Esophagus squamous epithelium (tissue), 4 donors: Measurements from ENCODE around the gene ALDOC.

Experiments
- CTCF ChIP-seq, 6 experiments: fragments of 450-650 bp in 4 of 6; fragments of 200-600 bp in 2 of 6; sonication (generic) in 2 of 6; IDR thresholded peaks; one replicate each; pipeline ENCODE4 v1.5.1; 2016 to 2019; ENCODE audit warnings: antibody characterized with exemption in 6 of 6, mild to moderate bottlenecking in 4 of 6, moderate library complexity in 4 of 6
- POLR2A ChIP-seq, 4 donors: fragments of 450-650 bp; IDR thresholded peaks; one replicate each; pipeline ENCODE4 v1.6.1; 2017; ENCODE audit warnings: antibody characterized with exemption in 4 of 4, mild to moderate bottlenecking in 4 of 4, moderate library complexity in 3 of 4

GRCh38 chr17:28547096-28547622 is 29.5 kb downstream of the ALDOC start:
- TF ChIP-seq CTCF (IDR thresholded peaks at IDR 0.05): no peak
- TF ChIP-seq POLR2A (IDR thresholded peaks at IDR 0.05): no peak
